Spleen (tissue), 11 donors: Measurements from ENCODE around the gene ADAMTS3. TPM values are rescaled to one million over a fixed set of nuclear protein-coding genes. Genes with fewer than 3 reads are reported as not detected.

Experiments used
- DNase-seq: peaks from one replicate; pipeline ENCODE4 v3.0.0-alpha.2; 2020
- H3K27ac ChIP-seq, 8 donors: fragments of 200-600 bp; sonication (generic) in 7 of 8; 1 replicate in 4 of 8; 2 replicates in 4 of 8; pipeline versions ENCODE4 v1.5.0 to v1.8.0; 2016 to 2021; ENCODE audit warnings: inconsistent platforms in 4 of 8, mild to moderate bottlenecking in 4 of 8, moderate library complexity in 1 of 8
- H3K27me3 ChIP-seq, 7 donors: fragments of 200-600 bp; sonication (generic) in 6 of 7; replicated peaks in 1 of 7; 1 replicate in 4 of 7; 2 replicates in 3 of 7; pipeline versions ENCODE4 v1.5.0 to v1.8.0; 2016 to 2021; ENCODE audit warnings: inconsistent platforms in 3 of 7, mild to moderate bottlenecking in 1 of 7
- H3K36me3 ChIP-seq, 6 donors: fragments of 200-600 bp; sonication (generic) in 5 of 6; 1 replicate in 4 of 6; 2 replicates in 2 of 6; pipeline versions ENCODE4 v1.5.0 to v1.8.0; 2016 to 2021; ENCODE audit warnings: inconsistent platforms in 2 of 6
- H3K4me1 ChIP-seq, 6 donors: fragments of 200-600 bp; sonication (generic) in 5 of 6; 1 replicate in 3 of 6; 2 replicates in 3 of 6; pipeline versions ENCODE4 v1.5.0 to v1.8.0; 2016 to 2021; ENCODE audit warnings: inconsistent platforms in 3 of 6
- H3K4me3 ChIP-seq, 8 donors: fragments of 200-600 bp; sonication (generic) in 7 of 8; 1 replicate in 4 of 8; 2 replicates in 4 of 8; pipeline versions ENCODE4 v1.5.0 to v1.8.0; 2016 to 2021; ENCODE audit warnings: inconsistent platforms in 4 of 8, mild to moderate bottlenecking in 4 of 8, moderate library complexity in 2 of 8
- H3K9me3 ChIP-seq, 8 donors: fragments of 200-600 bp; sonication (generic) in 7 of 8; 1 replicate in 4 of 8; 2 replicates in 4 of 8; pipeline versions ENCODE4 v1.5.0 to v1.8.0; 2016 to 2021; ENCODE audit warnings: inconsistent platforms in 4 of 8
- CTCF ChIP-seq, 11 experiments: fragments of 200-600 bp in 7 of 11; fragments of 450-650 bp in 4 of 11; sonication (generic) in 4 of 11; IDR thresholded peaks in 8 of 11; conservative IDR thresholded peaks in 3 of 11; 1 replicate in 7 of 11; 2 replicates in 4 of 11; pipeline versions ENCODE4 v1.4.0 to v1.8.0; 2016 to 2021; ENCODE audit warnings: antibody characterized with exemption in 11 of 11, inconsistent platforms in 4 of 11, mild to moderate bottlenecking in 1 of 11
- POLR2A ChIP-seq, 3 donors: fragments of 450-650 bp; IDR thresholded peaks; one replicate each; pipeline ENCODE4 v1.5.1; 2017; ENCODE audit warnings: antibody characterized with exemption in 3 of 3, mild to moderate bottlenecking in 1 of 3
- POLR2AphosphoS5 ChIP-seq, 3 donors: sonication (generic); formaldehyde crosslinking; IDR thresholded peaks; one replicate each; pipeline ENCODE4 v1.5.1; 2017; ENCODE audit warnings: antibody characterized with exemption in 3 of 3
- WGBS, 5 donors: extraction: QIAGEN DNeasy Blood & Tissue Kit in 3 of 5; methylation state at CpG; one replicate each; pipeline versions ENCODE4 v1.1.5 to v1.1.7; 2013 to 2018; 5-methylcytosine and 5-hydroxymethylcytosine counted together
- intact Hi-C: fragments of 100-400 bp; cut with DNase I; formaldehyde crosslinking; loops from one replicate; pipeline ENCODE4 v1.15.0; 2023; ENCODE audit warnings: low total_unique reads
- polyA plus RNA-seq, 3 donors: library from polyadenylated mRNA; stranded (reverse); fragments of 200-250 nt; gene quantifications; one replicate each; pipeline ENCODE4 v1.2.1, GENCODE V29; 2013
- total RNA-seq, 7 donors: library from RNA; depleted of rRNA in 3 of 7; stranded (reverse); fragments of >200 nt in 3 of 7; fragmentation: NEBNext Ultra II Directional in 4 of 7; extraction: Animal tissue kit (Norgen Biotek cat#: 25700) in 4 of 7; gene quantifications; one replicate each; pipeline versions ENCODE4 v1.1.0 to v1.2.1, GENCODE V29; 2016 to 2021
- donor health status: healthy with polysubstance abuse.
- donor health status: DM: no; HTN: no; CAD: no; lungs with moderate emphysema.
- donor health status: DM: no; HTN: no; CAD: no.
- donor health status: Bipolar disorder and iron deficiency.
- donor health status: healthy.
- donor health status: DM: no; HTN: no; CAD: no.
- donor health status: DM: yes; HTN: yes; CAD: no.

ADAMTS3 gene
- total and polyA plus RNA-seq, 10 donors, result 0.15 to 2.6 (median 0.66) TPM

- no peak for DNase-seq
- intact Hi-C loops, result no loop called here
- Histone ChIP-seq H3K36me3 (no peaks in the 10 kb centered on the region), H3K4me3 (no peak overlapping the region), H3K27ac (no peak overlapping the region), H3K9me3 (no peaks in the 10 kb centered on the region), H3K4me1 (peaks cover 0 to 8% (median 2%) of the 10 kb centered on the region in 6 donors), H3K27me3 (no peaks in the 10 kb centered on the region)
- TF ChIP-seq POLR2AphosphoS5 (IDR thresholded peaks at IDR 0.05) (no peak), POLR2A (IDR thresholded peaks at IDR 0.05) (no peak), CTCF (IDR thresholded peaks at IDR 0.05 in 8 of 11, conservative IDR thresholded peaks at IDR 0.05 in 3 of 11) (no peak)
- 62 to 83% (median 65%) methylated on average over 2 of the region's 2 CpGs for WGBS, 5 donors
These were observed 245.8 kb downstream of the ADAMTS3 start for GRCh38 chr4:72323227-72323626.

GRCh38 chr4:72320223-72320948 lies 248.6 kb downstream of the ADAMTS3 start:
- WGBS, 5 donors, result 75 to 87% (median 82%) methylated on average over 6 of the region's 6 CpGs
- H3K27ac ChIP-seq, result no peak overlapping the region
- H3K4me3 ChIP-seq, result no peak overlapping the region
- no peaks in the 10 kb centered on the region for H3K27me3 ChIP-seq
- TF ChIP-seq POLR2A (IDR thresholded peaks at IDR 0.05), result no peak
- TF ChIP-seq CTCF (IDR thresholded peaks at IDR 0.05 in 8 of 11, conservative IDR thresholded peaks at IDR 0.05 in 3 of 11), result no peak
- TF ChIP-seq POLR2AphosphoS5 (IDR thresholded peaks at IDR 0.05), result no peak
- no peak for DNase-seq
- intact Hi-C loops, result no loop called here
- no peaks in the 10 kb centered on the region for H3K36me3 ChIP-seq
- peaks cover 0 to 8% (median 2%) of the 10 kb centered on the region in 6 donors for H3K4me1 ChIP-seq
- no peaks in the 10 kb centered on the region for H3K9me3 ChIP-seq

- WGBS, 5 donors, result 3 to 13% (median 8%) methylated on average over 4 of the region's 4 CpGs
- intact Hi-C loops, result no loop called here
- peaks cover 0 to 8% (median 2%) of the 10 kb centered on the region in 6 donors for H3K4me1 ChIP-seq
- H3K27ac ChIP-seq, result no peak overlapping the region
- no peaks in the 10 kb centered on the region for H3K27me3 ChIP-seq
- no peak for DNase-seq
- no peaks in the 10 kb centered on the region for H3K9me3 ChIP-seq
- TF ChIP-seq CTCF (IDR thresholded peaks at IDR 0.05 in 8 of 11, conservative IDR thresholded peaks at IDR 0.05 in 3 of 11) (no peak), POLR2AphosphoS5 (IDR thresholded peaks at IDR 0.05) (no peak), POLR2A (IDR thresholded peaks at IDR 0.05) (no peak)
- no peak overlapping the region for H3K4me3 ChIP-seq
- H3K36me3 ChIP-seq, result no peaks in the 10 kb centered on the region
These were observed 249.4 kb downstream of the ADAMTS3 start for GRCh38 chr4:72319601-72320021.

- Histone ChIP-seq H3K4me1 (peaks cover 0 to 8% (median 2%) of the 10 kb centered on the region in 6 donors), H3K9me3 (no peaks in the 10 kb centered on the region), H3K36me3 (no peaks in the 10 kb centered on the region), H3K4me3 (no peak overlapping the region), H3K27me3 (no peaks in the 10 kb centered on the region), H3K27ac (no peak overlapping the region)
- DNase-seq, result no peak
- TF ChIP-seq CTCF (IDR thresholded peaks at IDR 0.05 in 8 of 11, conservative IDR thresholded peaks at IDR 0.05 in 3 of 11) (no peak), POLR2A (IDR thresholded peaks at IDR 0.05) (no peak)
- WGBS, 5 donors, result 77 to 86% (median 82%) methylated on average over 7 of the region's 7 CpGs
- intact Hi-C loops, result no loop called here
These were observed 250.4 kb downstream of the ADAMTS3 start for GRCh38 chr4:72318421-72319170.
